Mammary epithelial cell (primary cell): Measurements from ENCODE around the gene ZC3H7B.

Experiments used
- EZH2 ChIP-seq: IDR thresholded peaks from 2 replicates; pipeline ENCODE4 v1.6.1; 2012; ENCODE audit warnings: low read length, inconsistent platforms, borderline replicate concordance
- TF ChIP-seq, protein P1 (sequence below), 2 donors: IDR thresholded peaks in 1 of 2; conservative IDR thresholded peaks in 1 of 2; 2 replicates each; pipeline ENCODE4 v1.5.1; 2011 to 2012; ENCODE audit warnings: inconsistent platforms in 2 of 2, low read length in 2 of 2, mild to moderate bottlenecking in 2 of 2, control low read depth in 1 of 2, low read depth in 1 of 2; ENCODE audit not compliant: insufficient read depth in 1 of 2; ENCODE audit errors: extremely low read depth in 1 of 2

GRCh38 chr22:41320416-41321240 lies 19.3 kb downstream of the ZC3H7B start:
- TF ChIP-seq, protein P1, sequence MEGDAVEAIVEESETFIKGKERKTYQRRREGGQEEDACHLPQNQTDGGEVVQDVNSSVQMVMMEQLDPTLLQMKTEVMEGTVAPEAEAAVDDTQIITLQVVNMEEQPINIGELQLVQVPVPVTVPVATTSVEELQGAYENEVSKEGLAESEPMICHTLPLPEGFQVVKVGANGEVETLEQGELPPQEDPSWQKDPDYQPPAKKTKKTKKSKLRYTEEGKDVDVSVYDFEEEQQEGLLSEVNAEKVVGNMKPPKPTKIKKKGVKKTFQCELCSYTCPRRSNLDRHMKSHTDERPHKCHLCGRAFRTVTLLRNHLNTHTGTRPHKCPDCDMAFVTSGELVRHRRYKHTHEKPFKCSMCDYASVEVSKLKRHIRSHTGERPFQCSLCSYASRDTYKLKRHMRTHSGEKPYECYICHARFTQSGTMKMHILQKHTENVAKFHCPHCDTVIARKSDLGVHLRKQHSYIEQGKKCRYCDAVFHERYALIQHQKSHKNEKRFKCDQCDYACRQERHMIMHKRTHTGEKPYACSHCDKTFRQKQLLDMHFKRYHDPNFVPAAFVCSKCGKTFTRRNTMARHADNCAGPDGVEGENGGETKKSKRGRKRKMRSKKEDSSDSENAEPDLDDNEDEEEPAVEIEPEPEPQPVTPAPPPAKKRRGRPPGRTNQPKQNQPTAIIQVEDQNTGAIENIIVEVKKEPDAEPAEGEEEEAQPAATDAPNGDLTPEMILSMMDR (conservative IDR thresholded peaks at IDR 0.05 in 1 of 2, IDR thresholded peaks at IDR 0.05 in 1 of 2; ENCODE audit: extremely low read depth in 1 of 2, insufficient read depth in 1 of 2, low read depth in 1 of 2, low read length in 2 of 2): no peak
- TF ChIP-seq EZH2: no peak
